Neutrophil (primary cell): Measurements from ENCODE around the gene PCDHGA9.
"Not testable (repeated sequence)": the region's sequence is repeated elsewhere in the genome, so short reads cannot be mapped to it uniquely, and the experiment has no call there.

ENCODE experiments used
- H3K27ac ChIP-seq: fragments of 200-600 bp; sonication (generic); 2 replicates; pipeline ENCODE4 v1.5.1; 2016; ENCODE audit warnings: mild to moderate bottlenecking, moderate library complexity
- H3K27me3 ChIP-seq: fragments of 200-600 bp; sonication (generic); 2 replicates; pipeline ENCODE4 v1.6.0; 2016; ENCODE audit warnings: mild to moderate bottlenecking
- H3K36me3 ChIP-seq: fragments of 200-600 bp; sonication (generic); 2 replicates; pipeline ENCODE4 v1.5.1; 2017
- H3K4me1 ChIP-seq, 2 experiments: fragments of 200-600 bp in 1 of 2; sonication (generic) in 1 of 2; 1 replicate in 1 of 2; 2 replicates in 1 of 2; pipeline versions ENCODE4 v1.5.1 to v1.6.1; 2013 to 2016; ENCODE audit warnings: low read depth in 1 of 2, low read length in 1 of 2, mild to moderate bottlenecking in 1 of 2, moderate library complexity in 1 of 2; ENCODE audit not compliant: control insufficient read depth in 1 of 2, insufficient read depth in 1 of 2
- H3K4me3 ChIP-seq, 2 experiments: fragments of 200-600 bp in 1 of 2; sonication (generic) in 1 of 2; 1 replicate in 1 of 2; 2 replicates in 1 of 2; pipeline ENCODE4 v1.5.1; 2013 to 2016; ENCODE audit warnings: low read depth in 1 of 2, low read length in 1 of 2, mild to moderate bottlenecking in 1 of 2, moderate library complexity in 1 of 2
- H3K9me3 ChIP-seq: fragments of 200-600 bp; sonication (generic); 2 replicates; pipeline ENCODE4 v1.5.1; 2016
- CTCF ChIP-seq: fragments of 200-600 bp; sonication (generic); IDR thresholded peaks from 2 replicates; pipeline ENCODE4 v1.5.1; 2016; ENCODE audit warnings: antibody characterized with exemption

The PCDHGA9 gene

GRCh38 chr5:141389153-141390042 is 13.2 kb upstream of the PCDHGA9 start:
- H3K9me3 ChIP-seq = peaks cover 26% of the 10 kb centered on the region
- H3K36me3 ChIP-seq = no peaks in the 10 kb centered on the region
- H3K27ac ChIP-seq = no peak overlapping the region
- H3K4me3 ChIP-seq = no peak overlapping the region
- H3K27me3 ChIP-seq = peaks cover 98% of the 10 kb centered on the region
- TF ChIP-seq CTCF = no peak
- no peaks in the 10 kb centered on the region for H3K4me1 ChIP-seq

DNA sequence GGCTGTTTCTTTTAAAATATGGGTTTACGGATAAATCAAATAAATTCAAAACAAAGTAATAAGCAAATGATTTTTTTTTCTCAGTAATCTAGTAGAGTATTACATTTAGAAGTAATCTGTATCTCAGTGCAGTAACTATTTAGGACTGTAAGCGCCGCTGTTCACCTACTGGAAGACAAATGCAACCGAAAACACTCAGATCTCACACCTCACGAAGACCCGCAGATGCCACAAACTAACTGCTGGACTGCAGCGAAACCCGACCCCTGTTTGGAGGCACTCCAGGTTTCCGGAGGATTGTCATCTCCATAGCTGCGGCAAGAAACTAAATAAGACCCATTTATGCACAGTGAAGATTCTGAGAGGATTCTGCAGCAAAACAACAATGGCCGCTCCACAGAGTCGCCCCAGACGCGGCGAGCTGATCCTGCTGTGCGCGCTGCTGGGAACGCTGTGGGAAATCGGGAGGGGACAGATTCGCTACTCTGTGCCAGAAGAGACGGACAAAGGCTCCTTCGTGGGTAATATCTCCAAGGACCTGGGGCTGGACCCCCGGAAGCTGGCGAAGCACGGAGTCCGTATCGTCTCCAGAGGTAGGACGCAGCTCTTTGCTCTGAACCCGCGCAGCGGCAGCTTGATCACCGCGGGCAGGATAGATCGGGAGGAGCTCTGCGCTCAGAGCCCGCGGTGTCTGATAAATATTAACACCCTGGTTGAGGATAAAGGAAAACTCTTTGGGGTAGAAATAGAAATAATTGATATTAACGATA is 10.0 kb upstream of the PCDHGA9 start, which contains the start of gene PCDHGA8:
PCDHGA8 (plus strand) TSS at position 205 of the 770 bp plus-strand sequence; CDS start at position 386, 181 bp downstream.
- Histone ChIP-seq H3K27me3 (peaks cover 98% of the 10 kb centered on the region), H3K27ac (no peak within 1 kb of the TSS), H3K36me3 (no peaks in the 10 kb centered on the region), H3K9me3 (peaks cover 26% of the 10 kb centered on the region), H3K4me3 (no peak within 1 kb of the TSS), H3K4me1 (no peaks in the 10 kb centered on the region)
- TF ChIP-seq CTCF = no peak

- Histone ChIP-seq H3K4me3 (no peak overlapping the region), H3K27me3 (peaks cover 98% of the 10 kb centered on the region), H3K4me1 (no peaks in the 10 kb centered on the region), H3K27ac (no peak overlapping the region), H3K9me3 (peaks cover 26% of the 10 kb centered on the region), H3K36me3 (no peaks in the 10 kb centered on the region)
- no peak for TF ChIP-seq CTCF
Measured at GRCh38 chr5:141393267-141393666, 9.3 kb upstream of the PCDHGA9 start.

- not testable (repeated sequence) for H3K36me3 ChIP-seq, H3K4me1 ChIP-seq, H3K27ac ChIP-seq, H3K4me3 ChIP-seq
- peaks cover 26% of the 10 kb centered on the region for H3K9me3 ChIP-seq
- peaks cover 98% of the 10 kb centered on the region for H3K27me3 ChIP-seq
Measured at GRCh38 chr5:141394401-141395187, 8.0 kb upstream of the PCDHGA9 start.

- H3K27me3 ChIP-seq = peaks cover 98% of the 10 kb centered on the region
- not testable (repeated sequence) for H3K4me1 ChIP-seq, H3K36me3 ChIP-seq, H3K4me3 ChIP-seq, H3K27ac ChIP-seq
- H3K9me3 ChIP-seq = peaks cover 24% of the 10 kb centered on the region
Measured at GRCh38 chr5:141397756-141398551, 4.6 kb upstream of the PCDHGA9 start, which contains the start of gene PCDHGB5. TSS of gene PCDHGB5 (plus strand) at chr5:141397947. CDS start at chr5:141398128, 181 bp downstream.
